IPS DF 6.9 (cell line): ENCODE results near the gene TRIM14.
A peak's percentile ranks its signal among the peaks of the same experiment; 100 is the strongest.

Experiments
- DNase-seq: peaks from one replicate; pipeline ENCODE4 v3.0.0-alpha.2; 2013; ENCODE audit warnings: low read depth, low spot score
- H3K27ac ChIP-seq: one replicate; pipeline ENCODE4 v1.5.1; 2013; ENCODE audit warnings: low read length, control low read depth
- H3K27me3 ChIP-seq: 2 replicates; pipeline ENCODE4 v1.6.1; 2013; ENCODE audit warnings: mild to moderate bottlenecking, low read length; ENCODE audit not compliant: control insufficient read depth, insufficient read depth
- H3K36me3 ChIP-seq: 2 replicates; pipeline ENCODE4 v1.6.1; 2013; ENCODE audit warnings: low read length; ENCODE audit not compliant: control insufficient read depth, insufficient read depth
- H3K4me1 ChIP-seq: 2 replicates; pipeline ENCODE4 v1.6.1; 2013; ENCODE audit warnings: low read length; ENCODE audit not compliant: control insufficient read depth, insufficient read depth
- H3K4me3 ChIP-seq: 2 replicates; pipeline ENCODE4 v1.5.1; 2013; ENCODE audit warnings: mild to moderate bottlenecking, low read length
- H3K9me3 ChIP-seq: 2 replicates; pipeline ENCODE4 v1.6.1; 2013; ENCODE audit warnings: low read length, inconsistent platforms; ENCODE audit not compliant: control insufficient read depth, insufficient read depth
- WGBS: extraction: QIAGEN DNeasy Blood & Tissue Kit; methylation state at CpG from one replicate; pipeline ENCODE4 v1.1.7; 2013; ENCODE audit warnings: mixed read lengths, missing lambda C conversion rate; ENCODE audit not compliant: insufficient read length, insufficient coverage; 5-methylcytosine and 5-hydroxymethylcytosine counted together

TRIM14 gene

DNA sequence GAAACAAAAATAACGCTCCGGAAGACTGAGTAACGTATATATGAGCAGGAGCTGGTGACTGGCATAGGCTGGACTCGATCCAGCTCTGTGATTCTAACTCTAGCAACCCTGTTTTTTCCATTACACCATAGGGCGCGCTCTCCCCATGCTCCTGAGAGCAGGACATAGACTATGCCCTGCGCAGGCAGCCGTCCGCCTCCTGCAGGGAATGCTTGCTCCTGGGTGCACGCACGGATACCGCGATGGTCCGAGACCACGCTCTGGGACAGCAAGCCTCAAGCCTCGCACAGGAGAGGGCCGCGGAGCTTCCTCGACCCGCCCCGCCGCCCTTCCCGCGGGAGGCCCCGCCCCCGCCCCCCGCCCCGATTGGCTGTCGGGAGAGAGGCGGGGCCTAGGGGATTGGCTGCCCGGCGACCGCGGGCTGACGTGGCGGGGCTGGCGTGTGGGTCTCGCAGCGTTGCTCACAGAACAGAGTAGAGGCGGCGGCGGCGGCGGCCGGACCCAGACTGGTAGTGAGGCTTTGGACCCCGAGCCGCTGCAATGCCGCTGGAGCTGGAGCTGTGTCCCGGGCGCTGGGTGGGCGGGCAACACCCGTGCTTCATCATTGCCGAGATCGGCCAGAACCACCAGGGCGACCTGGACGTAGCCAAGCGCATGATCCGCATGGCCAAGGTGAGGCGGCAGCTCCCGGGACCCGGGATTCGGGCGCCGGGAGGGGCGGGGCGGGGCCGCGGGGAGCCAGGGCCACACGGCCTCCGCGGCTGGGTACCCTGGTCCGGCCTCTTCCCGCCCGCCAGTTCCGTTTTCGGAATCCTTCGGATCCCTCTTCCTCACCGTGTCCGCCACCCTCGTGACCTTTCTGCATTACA is 62.5 kb downstream of the TRIM14 start, which contains the start of gene NANS:
NANS (plus strand) TSS at position 464 of the 869 bp plus-strand sequence; CDS start at position 541, 77 bp downstream.
- H3K9me3 ChIP-seq = no peaks in the 10 kb centered on the region
- H3K36me3 ChIP-seq = peaks cover 4% of the 10 kb centered on the region; the same call in 1 of the 2 replicates
- H3K27ac ChIP-seq = no peak within 1 kb of the TSS
- no peaks in the 10 kb centered on the region for H3K27me3 ChIP-seq
- peak; percentile 60 for DNase-seq
- peak within 1 kb of the TSS; percentile 90 for H3K4me3 ChIP-seq
- WGBS = no CpG with 5 or more reads among the region's 80 CpGs
- H3K4me1 ChIP-seq = peaks cover 2% of the 10 kb centered on the region; the same call in 1 of the 2 replicates

DNA sequence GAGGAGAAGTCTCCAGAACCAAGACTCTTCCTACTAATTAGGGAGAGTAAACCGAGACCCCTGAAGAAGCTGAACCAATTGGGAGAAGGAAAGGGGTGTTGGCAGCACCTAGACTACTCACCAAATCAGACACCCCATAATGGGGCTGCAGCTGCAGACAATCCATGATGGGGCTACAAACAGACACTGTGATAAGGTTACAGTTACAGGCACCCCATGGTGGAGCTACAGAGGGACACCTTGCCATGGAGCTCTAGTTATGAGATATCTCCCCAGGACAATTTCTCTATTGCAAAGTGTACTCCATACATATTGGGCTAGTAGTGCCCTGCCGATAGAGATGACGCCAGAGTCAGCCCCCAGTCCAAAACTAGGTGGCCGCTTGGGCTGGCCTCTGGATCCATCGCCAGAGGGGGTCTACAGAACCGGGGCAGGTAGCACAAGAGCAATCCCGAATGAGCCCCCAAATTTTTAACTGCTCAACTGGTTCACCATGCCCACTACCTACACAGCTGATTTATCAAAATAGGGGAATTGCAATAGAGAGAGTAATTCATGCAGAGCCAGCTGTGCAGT is 64.6 kb downstream of the TRIM14 start:
- no peaks in the 10 kb centered on the region for H3K36me3 ChIP-seq
- no peak for DNase-seq
- H3K9me3 ChIP-seq = no peaks in the 10 kb centered on the region
- H3K4me1 ChIP-seq = peaks cover 2% of the 10 kb centered on the region; the same call in 1 of the 2 replicates
- WGBS = no CpG with 5 or more reads among the region's 7 CpGs
- no peak overlapping the region for H3K27ac ChIP-seq
- no peaks in the 10 kb centered on the region for H3K27me3 ChIP-seq
- no peak overlapping the region for H3K4me3 ChIP-seq

DNA sequence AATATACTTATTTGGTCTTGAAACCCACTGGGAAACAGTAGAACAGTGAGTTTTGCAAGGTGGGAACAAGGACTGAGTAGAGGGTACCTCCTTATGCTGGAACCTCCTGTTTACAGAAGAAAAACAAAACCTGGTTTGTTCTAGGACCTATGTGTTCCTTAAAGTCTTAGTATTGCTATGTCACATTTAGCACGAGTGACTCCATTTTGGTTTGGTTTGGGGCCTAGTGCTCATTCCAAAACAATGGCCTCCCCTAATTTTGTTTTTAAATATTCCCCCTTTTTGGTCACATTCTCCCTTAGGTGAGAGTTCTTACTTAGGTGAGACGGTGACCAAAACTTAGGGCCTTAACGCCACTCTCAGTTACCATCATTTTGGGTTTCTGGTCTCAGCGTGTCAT is 68.7 kb downstream of the TRIM14 start:
- H3K27ac ChIP-seq = no peak overlapping the region
- no peak overlapping the region for H3K4me3 ChIP-seq
- H3K36me3 ChIP-seq = no peaks in the 10 kb centered on the region
- H3K4me1 ChIP-seq = no peaks in the 10 kb centered on the region
- H3K9me3 ChIP-seq = no peaks in the 10 kb centered on the region
- DNase-seq = no peak
- no CpG with 5 or more reads among the region's 4 CpGs for WGBS
- no peaks in the 10 kb centered on the region for H3K27me3 ChIP-seq

DNA sequence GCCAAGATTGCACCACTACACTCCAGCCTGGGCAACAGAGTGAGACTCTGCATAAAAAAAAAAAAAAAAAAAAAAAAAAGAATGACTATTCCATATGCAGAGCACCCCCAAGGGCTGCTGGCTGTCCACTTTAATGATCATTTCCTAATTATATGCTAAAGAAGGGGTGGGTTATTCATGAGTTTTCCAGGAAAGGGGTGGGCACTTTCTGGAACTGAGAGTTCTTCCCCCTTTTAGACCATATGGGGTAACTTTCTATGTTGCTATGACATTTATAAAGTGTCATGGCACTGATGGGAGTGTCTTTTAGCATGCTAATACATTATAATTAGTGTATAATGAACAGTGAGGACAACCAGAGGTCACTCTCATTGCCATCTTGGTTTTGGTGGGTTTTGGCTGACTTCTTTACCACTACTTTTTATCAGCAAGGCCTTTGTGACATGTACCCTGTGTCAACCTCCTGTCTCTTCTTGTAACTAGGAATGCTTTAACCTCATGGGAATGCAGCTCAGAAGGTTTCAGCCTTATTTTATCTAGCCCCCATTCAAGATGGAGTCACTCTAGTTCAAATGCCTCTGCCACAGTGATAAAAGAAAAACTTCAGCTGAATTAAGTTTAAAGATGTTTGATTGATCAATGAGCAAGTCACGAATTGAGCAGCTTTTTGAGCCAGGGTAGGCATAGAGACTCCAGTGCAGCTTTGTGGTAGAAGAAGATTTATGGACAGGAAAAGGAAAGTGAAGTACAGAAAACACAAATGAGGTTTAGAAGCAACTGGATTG is 69.5 kb downstream of the TRIM14 start:
- Histone ChIP-seq H3K27ac (no peak overlapping the region), H3K4me3 (no peak overlapping the region), H3K36me3 (no peaks in the 10 kb centered on the region), H3K27me3 (no peaks in the 10 kb centered on the region), H3K9me3 (no peaks in the 10 kb centered on the region), H3K4me1 (no peaks in the 10 kb centered on the region)
- DNase-seq = no peak
- WGBS = no CpG with 5 or more reads among the region's 1 CpG

DNA sequence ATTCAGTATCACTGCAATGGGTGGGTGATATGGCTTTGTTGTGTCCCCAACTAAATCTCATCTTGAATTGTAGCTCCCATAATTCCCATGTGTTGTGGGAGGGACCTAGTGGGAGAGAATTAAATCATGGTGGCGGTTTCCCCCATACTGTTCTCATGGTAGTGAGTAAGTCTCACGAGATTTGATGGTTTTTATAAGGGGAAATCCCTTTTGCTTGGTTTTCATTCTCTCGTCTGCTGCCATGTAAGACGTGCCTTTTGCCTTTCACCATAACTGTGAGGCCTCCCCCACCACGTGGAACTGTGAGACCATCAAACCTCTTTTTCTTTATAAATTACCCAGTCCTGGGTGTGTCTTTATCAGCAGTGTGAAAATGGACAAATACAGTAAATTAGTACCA is 72.0 kb downstream of the TRIM14 start:
- H3K4me1 ChIP-seq = no peaks in the 10 kb centered on the region
- H3K27ac ChIP-seq = no peak overlapping the region
- no peaks in the 10 kb centered on the region for H3K36me3 ChIP-seq
- no CpG with 5 or more reads among the region's 5 CpGs for WGBS
- H3K27me3 ChIP-seq = no peaks in the 10 kb centered on the region
- no peaks in the 10 kb centered on the region for H3K9me3 ChIP-seq
- no peak for DNase-seq
- no peak overlapping the region for H3K4me3 ChIP-seq

DNA sequence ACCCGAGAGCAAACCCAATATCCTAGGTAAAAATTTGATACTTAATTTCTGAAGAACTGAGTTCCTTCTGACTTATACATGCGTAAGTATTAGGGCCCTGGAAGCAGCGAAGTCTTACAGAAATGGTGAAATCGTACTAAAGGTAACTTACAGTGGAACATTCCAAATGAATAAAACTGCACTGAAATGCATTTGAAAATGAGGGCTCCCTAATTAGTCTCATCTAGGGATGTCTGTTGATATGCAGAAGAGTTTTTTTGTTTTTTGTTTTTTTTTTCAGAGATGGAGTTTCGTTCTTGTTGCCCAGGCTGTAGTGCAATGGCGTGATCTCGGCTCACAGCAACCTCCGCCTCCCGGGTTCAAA is 72.9 kb downstream of the TRIM14 start:
- H3K9me3 ChIP-seq = no peaks in the 10 kb centered on the region
- H3K27ac ChIP-seq = no peak overlapping the region
- no peak for DNase-seq
- no peaks in the 10 kb centered on the region for H3K36me3 ChIP-seq
- H3K27me3 ChIP-seq = no peaks in the 10 kb centered on the region
- H3K4me1 ChIP-seq = no peaks in the 10 kb centered on the region
- no peak overlapping the region for H3K4me3 ChIP-seq
- no CpG with 5 or more reads among the region's 9 CpGs for WGBS

DNA sequence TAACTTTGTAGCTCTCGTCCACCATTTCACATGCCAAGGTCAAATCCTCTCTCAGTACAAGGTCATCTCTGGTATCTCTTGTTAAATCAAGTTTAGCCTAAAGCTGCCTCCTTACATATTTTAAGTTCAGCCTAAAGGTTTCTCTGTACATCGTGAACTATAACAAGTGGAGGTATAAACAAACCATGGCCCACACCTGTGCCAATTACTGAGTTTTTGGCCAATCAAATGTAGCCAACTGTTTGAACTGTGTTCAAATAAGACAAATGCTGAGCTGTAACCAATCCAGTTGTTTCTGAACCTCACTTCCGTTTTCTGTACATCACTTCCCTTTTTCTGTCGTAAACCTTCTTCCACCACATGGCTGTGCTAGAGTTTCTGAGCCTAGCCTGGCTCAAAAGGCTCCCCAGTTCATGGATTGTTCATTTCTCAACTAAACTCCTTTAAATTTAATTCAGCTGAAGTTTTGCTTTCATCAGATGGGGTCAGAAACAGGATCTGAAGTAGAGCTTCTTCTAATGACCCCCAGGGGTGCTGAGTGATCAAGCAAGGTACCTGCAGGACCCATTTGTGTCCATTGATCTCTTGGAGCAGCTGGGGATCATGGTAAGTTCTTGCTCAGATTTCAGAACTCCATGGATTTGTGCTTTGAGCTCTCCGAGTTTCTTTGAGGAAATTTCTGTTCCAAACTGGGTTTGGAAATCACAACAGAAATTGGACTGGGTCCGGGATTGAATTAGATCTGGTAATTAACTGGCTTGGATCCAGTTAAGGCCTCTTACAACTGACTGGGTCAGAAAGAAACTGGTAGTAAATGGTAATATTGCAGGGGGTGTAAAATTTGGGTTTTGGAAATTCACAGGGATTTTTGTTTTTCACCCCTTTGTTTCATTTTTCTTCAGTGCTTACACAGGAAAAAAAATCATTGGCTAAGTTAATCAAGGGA is 73.5 kb downstream of the TRIM14 start:
- WGBS = no CpG with 5 or more reads among the region's 6 CpGs
- Histone ChIP-seq H3K27ac (no peak overlapping the region), H3K4me1 (no peaks in the 10 kb centered on the region), H3K9me3 (no peaks in the 10 kb centered on the region), H3K4me3 (no peak overlapping the region), H3K36me3 (no peaks in the 10 kb centered on the region), H3K27me3 (no peaks in the 10 kb centered on the region)
- DNase-seq = no peak

DNA sequence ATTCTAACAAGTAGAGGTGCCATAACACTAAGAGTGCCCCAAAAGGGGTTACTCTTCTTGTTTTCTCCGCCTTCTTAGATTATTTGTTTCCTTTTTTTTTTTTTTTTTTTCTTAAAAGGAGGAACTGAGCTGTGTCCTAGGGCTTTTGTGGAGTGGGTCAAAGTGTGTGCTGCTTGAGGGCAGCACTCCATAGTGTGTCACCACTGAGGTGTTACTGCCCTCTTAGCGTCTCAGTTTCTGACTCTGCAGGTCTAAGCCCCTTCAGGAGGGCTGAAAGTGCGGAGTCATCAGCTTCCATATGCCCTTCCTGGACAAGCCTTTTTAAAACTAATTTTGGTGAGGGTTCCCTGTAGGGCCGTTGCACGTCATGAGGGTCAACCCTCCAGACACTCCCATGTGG is 75.1 kb downstream of the TRIM14 start:
- DNase-seq = no peak
- no CpG with 5 or more reads among the region's 5 CpGs for WGBS

DNA sequence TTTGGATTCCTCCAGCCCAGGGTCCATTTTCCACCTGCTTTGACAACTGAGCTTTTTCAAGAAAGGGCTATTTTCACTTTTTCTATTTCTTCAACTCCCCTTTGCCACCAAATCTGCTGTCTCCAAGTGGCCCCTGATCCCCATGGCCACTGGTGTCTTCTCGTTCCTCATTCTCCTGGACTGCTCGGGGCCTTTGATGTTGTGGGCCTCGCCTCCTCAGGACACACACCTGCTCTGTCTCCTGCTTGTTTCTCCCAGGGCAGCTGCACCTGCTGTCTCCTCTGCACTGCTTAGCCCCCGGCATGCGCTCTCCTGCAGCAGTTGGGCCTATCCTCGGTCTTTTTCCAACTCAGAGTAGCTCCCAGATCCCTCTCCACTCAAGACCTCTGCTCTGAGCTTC is 78.8 kb downstream of the TRIM14 start:
- no peak overlapping the region for H3K4me3 ChIP-seq
- no peak for DNase-seq
- H3K27ac ChIP-seq = no peak overlapping the region
- no peaks in the 10 kb centered on the region for H3K27me3 ChIP-seq
- no CpG with 5 or more reads among the region's 6 CpGs for WGBS
- no peaks in the 10 kb centered on the region for H3K9me3 ChIP-seq
- H3K4me1 ChIP-seq = no peaks in the 10 kb centered on the region
- no peaks in the 10 kb centered on the region for H3K36me3 ChIP-seq

More for the DNA sequence above, 75.1 kb downstream of the TRIM14 start:
- Histone ChIP-seq H3K4me3 (no peak overlapping the region), H3K27me3 (no peaks in the 10 kb centered on the region), H3K4me1 (no peaks in the 10 kb centered on the region), H3K36me3 (no peaks in the 10 kb centered on the region), H3K9me3 (no peaks in the 10 kb centered on the region), H3K27ac (no peak overlapping the region)
